HepG2 (cell line): ENCODE measurements around the gene CHRNG. TPM values are rescaled to one million over a fixed set of nuclear protein-coding genes. Genes with fewer than 3 reads are reported as not detected.

ENCODE experiments used
- CREM ChIP-seq, 2 experiments: sonication (generic) in 1 of 2; formaldehyde crosslinking in 1 of 2; IDR thresholded peaks; 2 replicates each; pipeline versions ENCODE4 v1.4.0 to v1.6.1; 2016 to 2020; ENCODE audit warnings: antibody characterized with exemption in 1 of 2, mild to moderate bottlenecking in 1 of 2, missing genetic modification reagents in 1 of 2
- FOXA3 ChIP-seq: IDR thresholded peaks from 2 replicates; pipeline ENCODE4 v1.6.1; 2016; ENCODE audit warnings: missing genetic modification reagents, missing compliant biosample characterization
- IKZF4 ChIP-seq: sonication (generic); formaldehyde crosslinking; IDR thresholded peaks from 2 replicates; pipeline ENCODE4 v1.5.1; 2020; ENCODE audit warnings: borderline replicate concordance, mild to moderate bottlenecking, low read depth, missing genetic modification reagents; ENCODE audit errors: not compliant biosample characterization
- MED8 ChIP-seq: sonication (generic); formaldehyde crosslinking; IDR thresholded peaks from 2 replicates; pipeline ENCODE4 v1.8.1; 2023; ENCODE audit warnings: mild to moderate bottlenecking, missing genetic modification reagents; ENCODE audit not compliant: insufficient replicate concordance
- MIXL1 ChIP-seq: IDR thresholded peaks from 2 replicates; pipeline ENCODE4 v1.6.1; 2016
- MXD4 ChIP-seq: IDR thresholded peaks from 2 replicates; pipeline ENCODE4 v1.6.1; 2016; ENCODE audit warnings: mild to moderate bottlenecking, missing biosample characterization, missing genetic modification reagents
- PLRG1 ChIP-seq: fragments of 450-650 bp; conservative IDR thresholded peaks from 2 replicates; pipeline ENCODE4 v1.6.1; 2016
- RFXAP ChIP-seq: sonication (generic); formaldehyde crosslinking; IDR thresholded peaks from 2 replicates; pipeline ENCODE4 v1.4.0; 2020; ENCODE audit warnings: missing genetic modification reagents, borderline replicate concordance
- U2AF2 ChIP-seq: fragments of 200-400 bp; formaldehyde crosslinking; IDR thresholded peaks from 2 replicates; pipeline ENCODE4 v1.6.1; 2017; ENCODE audit warnings: low read depth, mild to moderate bottlenecking, low read length
- ZFP36L2 ChIP-seq: sonication (generic); formaldehyde crosslinking; IDR thresholded peaks from 2 replicates; pipeline ENCODE4 v1.4.0; 2020; ENCODE audit warnings: missing genetic modification reagents
- ZKSCAN8 ChIP-seq: IDR thresholded peaks from 2 replicates; pipeline ENCODE4 v1.6.1; 2016; ENCODE audit warnings: borderline replicate concordance, missing genetic modification reagents, missing compliant biosample characterization
- ZNF232 ChIP-seq: sonication (generic); formaldehyde crosslinking; IDR thresholded peaks from 2 replicates; pipeline ENCODE4 v1.4.0; 2020; ENCODE audit warnings: missing genetic modification reagents, borderline replicate concordance
- ZNF441 ChIP-seq: sonication (generic); formaldehyde crosslinking; IDR thresholded peaks from 2 replicates; pipeline ENCODE4 v1.7.0; 2021; ENCODE audit warnings: missing genetic modification reagents, borderline replicate concordance
- ZNF547 ChIP-seq: sonication (generic); formaldehyde crosslinking; IDR thresholded peaks from 2 replicates; pipeline ENCODE4 v1.5.1; 2020; ENCODE audit warnings: mild to moderate bottlenecking, missing genetic modification reagents
- ZNF557 ChIP-seq: sonication (generic); formaldehyde crosslinking; IDR thresholded peaks from 2 replicates; pipeline ENCODE4 v1.4.0; 2020; ENCODE audit warnings: missing genetic modification reagents
- ZNF629 ChIP-seq: sonication (generic); formaldehyde crosslinking; conservative IDR thresholded peaks from 2 replicates; pipeline ENCODE4 v1.5.0; 2020; ENCODE audit warnings: missing genetic modification reagents
- ZNF678 ChIP-seq: sonication (generic); formaldehyde crosslinking; IDR thresholded peaks from 2 replicates; pipeline ENCODE4 v1.4.0; 2020; ENCODE audit warnings: mild to moderate bottlenecking, missing genetic modification reagents
- ZNF703 ChIP-seq: sonication (generic); formaldehyde crosslinking; IDR thresholded peaks from 2 replicates; pipeline ENCODE4 v1.5.1; 2020; ENCODE audit warnings: missing genetic modification reagents, mild to moderate bottlenecking, moderate library complexity, borderline replicate concordance
- ZZZ3 ChIP-seq: sonication (generic); formaldehyde crosslinking; IDR thresholded peaks from 2 replicates; pipeline ENCODE4 v1.4.0; 2020; ENCODE audit warnings: missing genetic modification reagents, mild to moderate bottlenecking, borderline replicate concordance
- polyA plus RNA-seq, 8 experiments: library from polyadenylated mRNA; depleted of rRNA in 3 of 8; stranded (reverse) in 7 of 8; unstranded in 1 of 8; fragments of >200 nt; fragmentation: Illumina TruSeq in 4 of 8; extraction: Trizol in 4 of 8; gene quantifications; 2 replicates each; pipeline versions ENCODE4 v1.2.1 to v1.2.3, GENCODE V29; 2011 to 2016; ENCODE audit warnings: low read depth in 4 of 8, missing spikeins in 1 of 8, mixed read lengths in 1 of 8; ENCODE audit not compliant: insufficient read depth in 1 of 8
- total RNA-seq, 5 experiments: library from RNA; depleted of rRNA; stranded (reverse); fragments of >200 nt; fragmentation: Illumina TruSeq; extraction: Trizol; gene quantifications; 2 replicates each; pipeline ENCODE4 v1.2.3, GENCODE V29; 2016; ENCODE audit warnings: low read depth in 1 of 5
- TF ChIP-seq, protein P1 (sequence below): sonication (generic); formaldehyde crosslinking; IDR thresholded peaks from 2 replicates; pipeline ENCODE4 v1.5.0; 2020; ENCODE audit warnings: missing genetic modification reagents
- TF ChIP-seq, protein P2 (sequence below): IDR thresholded peaks from 2 replicates; pipeline ENCODE4 v1.6.1; 2016; ENCODE audit warnings: low read depth, borderline replicate concordance
- TF ChIP-seq, protein P3 (sequence below): IDR thresholded peaks from 2 replicates; pipeline ENCODE4 v1.6.1; 2018; ENCODE audit warnings: missing genetic modification reagents
- TF ChIP-seq, protein P4 (sequence below): sonication (generic); formaldehyde crosslinking; IDR thresholded peaks from 2 replicates; pipeline ENCODE4 v1.4.0; 2020; ENCODE audit warnings: missing genetic modification reagents
- TF ChIP-seq, protein P5 (sequence below): sonication (generic); formaldehyde crosslinking; IDR thresholded peaks from 2 replicates; pipeline ENCODE4 v1.8.0; 2022; ENCODE audit warnings: missing genetic modification reagents, low read depth, mild to moderate bottlenecking, borderline replicate concordance
- TF ChIP-seq, protein P6 (sequence below): sonication (generic); formaldehyde crosslinking; IDR thresholded peaks from 2 replicates; pipeline ENCODE4 v1.4.0; 2020; ENCODE audit warnings: mild to moderate bottlenecking, missing genetic modification reagents

Gene CHRNG
- total and polyA plus RNA-seq, 2 of the 13 experiments (the other 11 are each of a cell fraction or from before 2014, with no cell fraction given): not detected

DNA sequence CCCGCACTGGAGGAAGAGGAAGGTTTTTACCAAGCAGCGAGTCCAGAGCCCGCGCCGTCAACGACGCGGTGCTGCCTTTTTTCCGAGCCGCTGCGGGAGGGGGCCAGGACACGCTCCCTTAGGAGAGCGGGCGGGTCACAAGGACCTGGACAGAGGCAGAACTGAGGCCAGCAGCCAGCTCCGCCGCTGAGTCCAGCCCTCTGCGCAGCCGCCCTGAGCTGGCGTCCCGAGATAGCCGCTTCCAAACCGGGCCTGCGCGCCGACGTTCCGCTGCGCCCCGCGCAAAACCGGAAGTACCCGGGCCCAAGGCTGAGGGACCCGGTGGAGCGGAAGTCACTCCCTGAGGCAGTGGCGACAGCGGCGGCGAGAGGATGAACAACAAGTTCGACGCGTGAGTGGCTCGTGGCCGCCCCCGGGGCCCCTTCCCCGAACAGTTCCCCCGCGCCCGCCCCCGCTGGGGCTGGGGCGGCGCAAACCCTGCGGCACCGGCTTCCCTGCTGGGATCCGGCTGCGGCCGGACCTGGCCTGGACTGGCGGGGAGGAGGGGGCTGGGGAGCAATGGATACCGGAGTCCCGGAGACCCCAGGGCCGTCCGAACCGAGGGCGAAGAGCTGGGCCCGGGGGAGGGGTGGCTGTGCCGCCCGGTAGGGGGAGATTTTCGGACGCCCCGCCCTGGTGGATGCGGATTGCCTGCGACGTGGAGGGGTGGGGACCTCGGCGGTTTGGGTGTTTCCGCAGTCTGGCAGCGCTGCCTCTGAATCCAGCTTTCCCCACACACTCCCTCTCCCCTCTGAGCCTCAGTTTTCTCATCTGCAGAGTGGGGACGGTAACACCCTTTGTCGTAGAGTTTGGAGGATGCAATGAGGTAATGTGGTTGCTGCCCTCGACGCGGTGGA lies 11.1 kb downstream of the CHRNG start, which contains the start of the genes EIF4E2 and TIGD1 (continued):
- TF ChIP-seq ZNF629 (CRISPR knock-in tag) (peak; percentile 99), ZNF557 (peak; percentile 97), ZKSCAN8 (CRISPR knock-in tag) (peak; percentile 94), ZFP36L2 (CRISPR knock-in tag) (peak; percentile 95; the same call in 1 of the 2 replicates), IKZF4 (CRISPR knock-in tag) (peak; percentile 99), ZNF547 (CRISPR knock-in tag) (peak; percentile 100), ZZZ3 (CRISPR knock-in tag) (peak; percentile 85; the same call in 1 of the 2 replicates), PLRG1 (no peak), RFXAP (CRISPR knock-in tag) (peak; percentile 98), ZNF703 (peak; percentile 99), ZNF232 (CRISPR knock-in tag) (peak; percentile 99), CREM (IDR thresholded peaks at IDR 0.05) (peak; percentile 61; the same call in 1 of the 2 replicates), CREM (CRISPR knock-in tag; IDR thresholded peaks at IDR 0.05) (no peak), U2AF2 (no peak), ZNF441 (CRISPR knock-in tag) (peak; percentile 95), MIXL1 (peak; percentile 84), MED8 (peak; percentile 96), ZNF678 (CRISPR knock-in tag) (peak; percentile 98), FOXA3 (CRISPR knock-in tag) (peak; percentile 87), MXD4 (CRISPR knock-in tag) (peak; percentile 97)
- TF ChIP-seq, protein P1, sequence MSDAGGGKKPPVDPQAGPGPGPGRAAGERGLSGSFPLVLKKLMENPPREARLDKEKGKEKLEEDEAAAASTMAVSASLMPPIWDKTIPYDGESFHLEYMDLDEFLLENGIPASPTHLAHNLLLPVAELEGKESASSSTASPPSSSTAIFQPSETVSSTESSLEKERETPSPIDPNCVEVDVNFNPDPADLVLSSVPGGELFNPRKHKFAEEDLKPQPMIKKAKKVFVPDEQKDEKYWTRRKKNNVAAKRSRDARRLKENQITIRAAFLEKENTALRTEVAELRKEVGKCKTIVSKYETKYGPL: peak; percentile 90; the same call in 1 of the 2 replicates
- TF ChIP-seq, protein P2, sequence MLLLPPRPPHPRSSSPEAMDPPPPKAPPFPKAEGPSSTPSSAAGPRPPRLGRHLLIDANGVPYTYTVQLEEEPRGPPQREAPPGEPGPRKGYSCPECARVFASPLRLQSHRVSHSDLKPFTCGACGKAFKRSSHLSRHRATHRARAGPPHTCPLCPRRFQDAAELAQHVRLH (CRISPR knock-in tag): peak; percentile 99
- TF ChIP-seq, protein P3, sequence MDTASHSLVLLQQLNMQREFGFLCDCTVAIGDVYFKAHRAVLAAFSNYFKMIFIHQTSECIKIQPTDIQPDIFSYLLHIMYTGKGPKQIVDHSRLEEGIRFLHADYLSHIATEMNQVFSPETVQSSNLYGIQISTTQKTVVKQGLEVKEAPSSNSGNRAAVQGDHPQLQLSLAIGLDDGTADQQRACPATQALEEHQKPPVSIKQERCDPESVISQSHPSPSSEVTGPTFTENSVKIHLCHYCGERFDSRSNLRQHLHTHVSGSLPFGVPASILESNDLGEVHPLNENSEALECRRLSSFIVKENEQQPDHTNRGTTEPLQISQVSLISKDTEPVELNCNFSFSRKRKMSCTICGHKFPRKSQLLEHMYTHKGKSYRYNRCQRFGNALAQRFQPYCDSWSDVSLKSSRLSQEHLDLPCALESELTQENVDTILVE: peak; percentile 99
- TF ChIP-seq, protein P4, sequence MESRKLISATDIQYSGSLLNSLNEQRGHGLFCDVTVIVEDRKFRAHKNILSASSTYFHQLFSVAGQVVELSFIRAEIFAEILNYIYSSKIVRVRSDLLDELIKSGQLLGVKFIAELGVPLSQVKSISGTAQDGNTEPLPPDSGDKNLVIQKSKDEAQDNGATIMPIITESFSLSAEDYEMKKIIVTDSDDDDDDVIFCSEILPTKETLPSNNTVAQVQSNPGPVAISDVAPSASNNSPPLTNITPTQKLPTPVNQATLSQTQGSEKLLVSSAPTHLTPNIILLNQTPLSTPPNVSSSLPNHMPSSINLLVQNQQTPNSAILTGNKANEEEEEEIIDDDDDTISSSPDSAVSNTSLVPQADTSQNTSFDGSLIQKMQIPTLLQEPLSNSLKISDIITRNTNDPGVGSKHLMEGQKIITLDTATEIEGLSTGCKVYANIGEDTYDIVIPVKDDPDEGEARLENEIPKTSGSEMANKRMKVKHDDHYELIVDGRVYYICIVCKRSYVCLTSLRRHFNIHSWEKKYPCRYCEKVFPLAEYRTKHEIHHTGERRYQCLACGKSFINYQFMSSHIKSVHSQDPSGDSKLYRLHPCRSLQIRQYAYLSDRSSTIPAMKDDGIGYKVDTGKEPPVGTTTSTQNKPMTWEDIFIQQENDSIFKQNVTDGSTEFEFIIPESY (CRISPR knock-in tag): peak; percentile 71
- TF ChIP-seq, protein P5, sequence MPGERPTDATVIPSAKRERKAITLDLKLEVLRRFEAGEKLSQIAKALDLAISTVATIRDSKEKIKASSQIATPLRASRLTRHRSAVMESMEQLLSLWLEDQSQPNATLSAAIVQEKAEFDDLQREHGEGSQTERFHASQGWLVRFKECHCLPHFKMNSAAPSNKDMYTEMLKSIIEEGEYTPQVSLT (CRISPR knock-in tag): peak; percentile 98
- TF ChIP-seq, protein P6, sequence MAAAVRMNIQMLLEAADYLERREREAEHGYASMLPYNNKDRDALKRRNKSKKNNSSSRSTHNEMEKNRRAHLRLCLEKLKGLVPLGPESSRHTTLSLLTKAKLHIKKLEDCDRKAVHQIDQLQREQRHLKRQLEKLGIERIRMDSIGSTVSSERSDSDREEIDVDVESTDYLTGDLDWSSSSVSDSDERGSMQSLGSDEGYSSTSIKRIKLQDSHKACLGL (CRISPR knock-in tag): peak; percentile 98
